NT2/D1 (cell line): Measurements from ENCODE around the gene RAB8A.

Experiments
- DNase-seq: peaks from one replicate; pipeline ENCODE4 v3.0.0-alpha.2; 2011; ENCODE audit warnings: low read depth, low spot score
- H3K27me3 ChIP-seq: 2 replicates; pipeline ENCODE4 v1.6.0; 2011; ENCODE audit warnings: mild to moderate bottlenecking; ENCODE audit not compliant: insufficient read length, insufficient read depth
- H3K36me3 ChIP-seq: 2 replicates; pipeline ENCODE4 v1.6.1; 2011; ENCODE audit warnings: mild to moderate bottlenecking, low read length, mixed read lengths; ENCODE audit not compliant: insufficient read depth, insufficient read length
- H3K4me1 ChIP-seq: 2 replicates; pipeline ENCODE4 v1.5.1; 2011; ENCODE audit not compliant: insufficient read depth, insufficient read length
- H3K4me3 ChIP-seq: 2 replicates; pipeline ENCODE4 v1.5.1; 2011; ENCODE audit warnings: low read depth; ENCODE audit not compliant: insufficient read length
- H3K9ac ChIP-seq: 2 replicates; pipeline ENCODE4 v1.6.0; 2011; ENCODE audit warnings: low read depth; ENCODE audit not compliant: insufficient read length
- H3K9me3 ChIP-seq: 2 replicates; pipeline ENCODE4 v1.5.1; 2011; ENCODE audit warnings: mild to moderate bottlenecking, low read length; ENCODE audit not compliant: insufficient read depth
- SUZ12 ChIP-seq: IDR thresholded peaks from 2 replicates; pipeline ENCODE4 v1.6.1; 2011; ENCODE audit not compliant: insufficient read length, insufficient read depth; ENCODE audit errors: extremely low read depth
- YY1 ChIP-seq: IDR thresholded peaks from 2 replicates; pipeline ENCODE4 v1.6.1; 2011; ENCODE audit not compliant: insufficient read length, insufficient read depth
- ZNF274 ChIP-seq: IDR thresholded peaks from 2 replicates; pipeline ENCODE4 v1.6.1; 2011; ENCODE audit warnings: mild to moderate bottlenecking, low read depth, low read length

The RAB8A gene

GRCh38 chr19:16160943-16161560 lies 49.4 kb downstream of the RAB8A start:
- H3K9ac ChIP-seq = no peak overlapping the region
- no peaks in the 10 kb centered on the region for H3K27me3 ChIP-seq
- no peaks in the 10 kb centered on the region for H3K36me3 ChIP-seq
- H3K4me1 ChIP-seq = peaks cover 8% of the 10 kb centered on the region
- no peak for TF ChIP-seq YY1
- no peak overlapping the region for H3K4me3 ChIP-seq
- no peaks in the 10 kb centered on the region for H3K9me3 ChIP-seq
- DNase-seq = no peak

DNA sequence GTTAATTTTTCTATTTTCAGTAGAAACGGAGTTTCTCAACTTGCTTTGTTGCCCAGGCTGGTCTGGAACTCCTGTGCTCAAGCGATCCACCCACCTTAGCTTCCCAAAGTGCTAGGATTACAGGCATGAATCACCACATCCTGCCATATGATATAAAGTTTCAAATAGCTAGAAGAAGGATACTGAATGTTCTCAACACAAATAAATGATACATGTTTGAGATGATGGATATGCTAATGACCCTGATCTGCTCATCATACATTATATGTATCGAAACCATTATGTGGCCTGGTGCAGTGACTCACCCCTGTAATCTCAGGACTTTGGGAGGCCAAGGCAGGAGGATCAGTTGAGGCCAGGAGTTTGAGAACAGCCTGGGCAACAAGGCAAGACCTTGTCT lies 50.2 kb downstream of the RAB8A start:
- no peaks in the 10 kb centered on the region for H3K36me3 ChIP-seq

GRCh38 chr19:16164222-16164890 lies 52.7 kb downstream of the RAB8A start:
- Histone ChIP-seq H3K9me3 (no peaks in the 10 kb centered on the region), H3K9ac (no peak overlapping the region), H3K4me1 (peaks cover 8% of the 10 kb centered on the region), H3K27me3 (no peaks in the 10 kb centered on the region), H3K36me3 (no peaks in the 10 kb centered on the region), H3K4me3 (no peak overlapping the region)
- no peak for DNase-seq
- TF ChIP-seq SUZ12 (no peak), YY1 (no peak), ZNF274 (no peak)

More for the DNA sequence above, 50.2 kb downstream of the RAB8A start:
- H3K9me3 ChIP-seq = no peaks in the 10 kb centered on the region
- no peak for DNase-seq
- no peak overlapping the region for H3K4me3 ChIP-seq
- H3K4me1 ChIP-seq = peaks cover 8% of the 10 kb centered on the region
- H3K27me3 ChIP-seq = no peaks in the 10 kb centered on the region
- no peak overlapping the region for H3K9ac ChIP-seq
- no peak for TF ChIP-seq SUZ12
- no peak for TF ChIP-seq YY1
- TF ChIP-seq ZNF274 = no peak

GRCh38 chr19:16166417-16166816 lies 54.7 kb downstream of the RAB8A start:
- H3K4me1 ChIP-seq = no peaks in the 10 kb centered on the region
- no peak for DNase-seq
- H3K36me3 ChIP-seq = no peaks in the 10 kb centered on the region
- H3K9ac ChIP-seq = no peak overlapping the region
- no peak overlapping the region for H3K4me3 ChIP-seq
- no peaks in the 10 kb centered on the region for H3K27me3 ChIP-seq
- TF ChIP-seq ZNF274 = no peak
- no peak for TF ChIP-seq YY1
- no peak for TF ChIP-seq SUZ12
- H3K9me3 ChIP-seq = no peaks in the 10 kb centered on the region

GRCh38 chr19:16167055-16167454 lies 55.4 kb downstream of the RAB8A start:
- no peak for TF ChIP-seq SUZ12

DNA sequence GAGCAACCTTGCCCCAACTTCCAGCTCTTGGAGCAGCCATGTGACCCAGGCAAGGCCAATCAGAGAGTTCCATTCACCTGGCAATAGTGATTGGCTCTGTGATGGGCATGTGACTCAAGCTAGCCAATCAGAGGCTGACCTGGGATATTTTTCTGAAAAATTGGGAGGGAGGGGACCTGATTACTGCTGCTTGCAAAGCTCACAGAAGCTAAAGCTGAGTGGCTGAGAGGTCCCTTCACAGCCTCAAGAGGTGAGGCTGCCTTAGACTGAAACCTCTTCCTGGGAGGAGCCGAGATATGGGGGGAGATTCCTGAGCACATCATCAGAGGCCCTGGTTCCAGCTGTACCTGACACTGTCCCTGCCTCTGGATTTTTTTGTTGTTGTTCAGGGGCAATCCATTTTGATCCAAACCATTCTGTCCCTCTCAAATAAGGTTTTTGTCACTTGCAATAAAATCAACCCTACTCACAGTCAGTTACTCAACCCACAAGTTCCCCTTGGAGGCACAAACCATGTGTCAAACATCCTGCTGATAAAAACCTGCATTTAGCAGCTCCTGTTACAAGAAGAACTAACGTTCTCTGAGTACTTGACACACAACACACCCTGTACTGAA lies 56.9 kb downstream of the RAB8A start:
- no peaks in the 10 kb centered on the region for H3K27me3 ChIP-seq
- no peak overlapping the region for H3K4me3 ChIP-seq
- no peak for DNase-seq
- H3K9me3 ChIP-seq = no peaks in the 10 kb centered on the region
- H3K4me1 ChIP-seq = no peaks in the 10 kb centered on the region
- TF ChIP-seq YY1 (no peak), SUZ12 (no peak), ZNF274 (no peak)
- no peak overlapping the region for H3K9ac ChIP-seq
- no peaks in the 10 kb centered on the region for H3K36me3 ChIP-seq

More at GRCh38 chr19:16167055-16167454, 55.4 kb downstream of the RAB8A start:
- DNase-seq = no peak
- Histone ChIP-seq H3K27me3 (no peaks in the 10 kb centered on the region), H3K9ac (no peak overlapping the region), H3K4me3 (no peak overlapping the region), H3K36me3 (no peaks in the 10 kb centered on the region), H3K4me1 (no peaks in the 10 kb centered on the region), H3K9me3 (no peaks in the 10 kb centered on the region)

DNA sequence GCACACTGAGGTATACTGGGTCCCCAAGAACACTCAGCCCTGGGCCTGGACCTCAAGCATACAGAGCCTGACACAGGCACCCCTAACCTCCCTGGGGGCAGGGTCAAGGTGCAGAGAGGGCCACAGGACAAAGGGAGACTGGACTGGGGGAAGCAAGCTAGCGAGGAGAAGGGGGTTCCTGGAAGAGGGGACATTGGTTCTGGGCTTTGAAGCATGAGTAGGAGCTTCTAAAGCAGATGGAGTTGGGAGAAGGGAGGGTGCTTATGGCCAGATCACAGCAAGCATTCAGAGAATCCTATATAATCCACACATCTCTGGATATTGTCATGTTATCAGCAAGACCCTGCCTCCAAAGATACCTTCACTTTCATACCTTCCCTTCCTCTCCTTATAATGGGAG lies 58.4 kb downstream of the RAB8A start:
- Histone ChIP-seq H3K9ac (peak overlapping the region; percentile 32), H3K36me3 (no peaks in the 10 kb centered on the region), H3K4me3 (no peak overlapping the region), H3K4me1 (no peaks in the 10 kb centered on the region), H3K9me3 (no peaks in the 10 kb centered on the region; the same call in 1 of the 2 replicates), H3K27me3 (no peaks in the 10 kb centered on the region)
- TF ChIP-seq SUZ12 = no peak
- TF ChIP-seq ZNF274 = no peak
- no peak for TF ChIP-seq YY1
- no peak for DNase-seq
